Omental fat pad (tissue), 4 donors: Measurements from ENCODE around the gene TOR4A. TPM values are rescaled to one million over a fixed set of nuclear protein-coding genes. Genes with fewer than 3 reads are reported as not detected.
"Not testable (repeated sequence)": the region's sequence is repeated elsewhere in the genome, so short reads cannot be mapped to it uniquely, and the experiment has no call there.

Experiments used
- ATAC-seq: fragments of 150-250 bp; one replicate; pipeline ENCODE4 v1.9.1; 2016; ENCODE audit warnings: mild to moderate bottlenecking, moderate library complexity; ENCODE audit not compliant: low FRiP score
- DNase-seq: peaks from one replicate; pipeline ENCODE4 v3.0.0-alpha.2; 2019; ENCODE audit warnings: low spot score
- CTCF ChIP-seq, 3 donors: fragments of 450-650 bp; IDR thresholded peaks; one replicate each; pipeline ENCODE4 v1.5.1; 2016 to 2017; ENCODE audit warnings: antibody characterized with exemption in 3 of 3, mild to moderate bottlenecking in 3 of 3, moderate library complexity in 2 of 3
- total RNA-seq, 4 donors: library from RNA; depleted of rRNA; stranded (reverse); fragments of >200 nt; gene quantifications; one replicate each; pipeline ENCODE4 v1.1.0, GENCODE V29; 2016

The TOR4A gene
- total RNA-seq, 4 donors from 2014 or later: 9.8 to 17.7 (median 11.6) TPM

- no peak for ATAC-seq
- TF ChIP-seq CTCF (IDR thresholded peaks at IDR 0.05): no peak
- DNase-seq: no peak
Observed at GRCh38 chr9:137235424-137236237, 41.9 kb upstream of the TOR4A start.

GRCh38 chr9:137236238-137236935 is 41.1 kb upstream of the TOR4A start:
- DNase-seq (peak; percentile 86), ATAC-seq (peak; percentile 29)
- peak in 2 of 3 donors; percentile 95 for TF ChIP-seq CTCF (IDR thresholded peaks at IDR 0.05)

GRCh38 chr9:137236936-137237421 is 40.5 kb upstream of the TOR4A start:
- ATAC-seq: no peak
- no peak for DNase-seq
- TF ChIP-seq CTCF (IDR thresholded peaks at IDR 0.05): no peak

- TF ChIP-seq CTCF (IDR thresholded peaks at IDR 0.05): no peak
- DNase-seq: no peak
- ATAC-seq: no peak
Observed at GRCh38 chr9:137237759-137238726, 39.5 kb upstream of the TOR4A start.

- ATAC-seq, DNase-seq: not testable (repeated sequence)
Observed at GRCh38 chr9:137239541-137240200, 37.9 kb upstream of the TOR4A start.

- DNase-seq: peak; percentile 32
- ATAC-seq: peak; percentile 28
- TF ChIP-seq CTCF (IDR thresholded peaks at IDR 0.05): no peak
Observed at GRCh38 chr9:137240318-137240840, 37.1 kb upstream of the TOR4A start.
